Spleen (tissue), 11 donors: ENCODE measurements around the gene HK2. TPM values are rescaled to one million over a fixed set of nuclear protein-coding genes. Genes with fewer than 3 reads are reported as not detected.

Source experiments
- DNase-seq: peaks from one replicate; pipeline ENCODE4 v3.0.0-alpha.2; 2020
- H3K27ac ChIP-seq, 8 donors: fragments of 200-600 bp; sonication (generic) in 7 of 8; 1 replicate in 4 of 8; 2 replicates in 4 of 8; pipeline versions ENCODE4 v1.5.0 to v1.8.0; 2016 to 2021; ENCODE audit warnings: inconsistent platforms in 4 of 8, mild to moderate bottlenecking in 4 of 8, moderate library complexity in 1 of 8
- H3K27me3 ChIP-seq, 7 donors: fragments of 200-600 bp; sonication (generic) in 6 of 7; replicated peaks in 1 of 7; 1 replicate in 4 of 7; 2 replicates in 3 of 7; pipeline versions ENCODE4 v1.5.0 to v1.8.0; 2016 to 2021; ENCODE audit warnings: inconsistent platforms in 3 of 7, mild to moderate bottlenecking in 1 of 7
- H3K36me3 ChIP-seq, 6 donors: fragments of 200-600 bp; sonication (generic) in 5 of 6; 1 replicate in 4 of 6; 2 replicates in 2 of 6; pipeline versions ENCODE4 v1.5.0 to v1.8.0; 2016 to 2021; ENCODE audit warnings: inconsistent platforms in 2 of 6
- H3K4me1 ChIP-seq, 6 donors: fragments of 200-600 bp; sonication (generic) in 5 of 6; 1 replicate in 3 of 6; 2 replicates in 3 of 6; pipeline versions ENCODE4 v1.5.0 to v1.8.0; 2016 to 2021; ENCODE audit warnings: inconsistent platforms in 3 of 6
- H3K4me3 ChIP-seq, 8 donors: fragments of 200-600 bp; sonication (generic) in 7 of 8; 1 replicate in 4 of 8; 2 replicates in 4 of 8; pipeline versions ENCODE4 v1.5.0 to v1.8.0; 2016 to 2021; ENCODE audit warnings: inconsistent platforms in 4 of 8, mild to moderate bottlenecking in 4 of 8, moderate library complexity in 2 of 8
- H3K9me3 ChIP-seq, 8 donors: fragments of 200-600 bp; sonication (generic) in 7 of 8; 1 replicate in 4 of 8; 2 replicates in 4 of 8; pipeline versions ENCODE4 v1.5.0 to v1.8.0; 2016 to 2021; ENCODE audit warnings: inconsistent platforms in 4 of 8
- POLR2A ChIP-seq, 3 donors: fragments of 450-650 bp; IDR thresholded peaks; one replicate each; pipeline ENCODE4 v1.5.1; 2017; ENCODE audit warnings: antibody characterized with exemption in 3 of 3, mild to moderate bottlenecking in 1 of 3
- POLR2AphosphoS5 ChIP-seq, 3 donors: sonication (generic); formaldehyde crosslinking; IDR thresholded peaks; one replicate each; pipeline ENCODE4 v1.5.1; 2017; ENCODE audit warnings: antibody characterized with exemption in 3 of 3
- WGBS, 5 donors: extraction: QIAGEN DNeasy Blood & Tissue Kit in 3 of 5; methylation state at CpG; one replicate each; pipeline versions ENCODE4 v1.1.5 to v1.1.7; 2013 to 2018; 5-methylcytosine and 5-hydroxymethylcytosine counted together
- intact Hi-C: fragments of 100-400 bp; cut with DNase I; formaldehyde crosslinking; loops from one replicate; pipeline ENCODE4 v1.15.0; 2023; ENCODE audit warnings: low total_unique reads
- polyA plus RNA-seq, 3 donors: library from polyadenylated mRNA; stranded (reverse); fragments of 200-250 nt; gene quantifications; one replicate each; pipeline ENCODE4 v1.2.1, GENCODE V29; 2013
- total RNA-seq, 7 donors: library from RNA; depleted of rRNA in 3 of 7; stranded (reverse); fragments of >200 nt in 3 of 7; fragmentation: NEBNext Ultra II Directional in 4 of 7; extraction: Animal tissue kit (Norgen Biotek cat#: 25700) in 4 of 7; gene quantifications; one replicate each; pipeline versions ENCODE4 v1.1.0 to v1.2.1, GENCODE V29; 2016 to 2021
- TF ChIP-seq, protein P1 (sequence below), 11 experiments: fragments of 200-600 bp in 7 of 11; fragments of 450-650 bp in 4 of 11; sonication (generic) in 4 of 11; IDR thresholded peaks in 8 of 11; conservative IDR thresholded peaks in 3 of 11; 1 replicate in 7 of 11; 2 replicates in 4 of 11; pipeline versions ENCODE4 v1.4.0 to v1.8.0; 2016 to 2021; ENCODE audit warnings: antibody characterized with exemption in 11 of 11, inconsistent platforms in 4 of 11, mild to moderate bottlenecking in 1 of 11
- donor health status: healthy with polysubstance abuse.
- donor health status: DM: no; HTN: no; CAD: no; lungs with moderate emphysema.
- donor health status: DM: no; HTN: no; CAD: no.
- donor health status: Bipolar disorder and iron deficiency.
- donor health status: healthy.
- donor health status: DM: no; HTN: no; CAD: no.
- donor health status: DM: yes; HTN: yes; CAD: no.

The HK2 gene
- total and polyA plus RNA-seq, 10 donors = 4.8 to 67.8 (median 16.1) TPM

DNA sequence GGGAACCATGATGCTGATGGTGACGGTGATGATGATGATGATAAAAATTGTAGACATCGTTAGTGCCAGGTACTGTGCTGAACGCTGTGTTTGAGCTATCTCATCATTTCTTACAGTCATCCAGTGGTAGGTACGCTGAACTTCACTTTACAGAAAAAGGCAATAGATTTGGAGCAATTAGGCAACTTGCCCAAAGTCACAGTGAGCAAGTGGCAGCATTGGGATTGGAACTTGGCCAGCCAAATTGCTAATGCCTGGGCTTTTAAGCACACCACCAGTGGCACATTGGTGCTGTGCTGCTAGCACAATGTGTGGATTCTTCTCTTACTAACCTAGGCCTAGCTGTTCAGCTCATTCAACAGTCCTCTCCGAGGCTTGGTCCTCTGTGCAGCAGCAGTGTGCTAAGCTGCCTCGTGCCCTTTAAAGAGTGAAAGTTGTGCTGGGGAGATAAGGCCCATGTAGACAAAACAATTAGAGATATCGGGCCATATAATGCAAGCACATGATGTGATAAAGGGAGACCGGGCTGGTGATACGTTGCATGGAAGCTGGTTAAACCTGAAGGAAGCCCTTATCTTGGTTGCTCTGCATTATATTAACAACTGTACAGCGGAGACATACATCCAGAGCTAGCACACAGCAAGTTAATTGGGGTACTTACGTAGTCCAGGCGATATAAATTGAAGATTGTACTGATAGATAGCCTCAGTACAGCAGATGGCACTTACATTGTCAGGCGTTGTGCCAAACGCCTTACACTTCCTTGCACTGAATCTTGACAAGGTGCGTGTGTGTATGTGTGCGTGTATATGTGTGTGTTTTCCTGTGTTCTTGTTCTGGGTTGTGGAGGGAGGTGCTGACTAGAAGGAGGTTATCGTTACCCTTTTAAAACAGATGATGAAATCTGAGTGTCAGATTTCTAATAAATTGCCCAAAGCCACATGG lies 28.4 kb downstream of the HK2 start:
- peaks cover 0 to 3% (median 0%) of the 10 kb centered on the region in 6 donors for H3K36me3 ChIP-seq
- TF ChIP-seq, protein P1, sequence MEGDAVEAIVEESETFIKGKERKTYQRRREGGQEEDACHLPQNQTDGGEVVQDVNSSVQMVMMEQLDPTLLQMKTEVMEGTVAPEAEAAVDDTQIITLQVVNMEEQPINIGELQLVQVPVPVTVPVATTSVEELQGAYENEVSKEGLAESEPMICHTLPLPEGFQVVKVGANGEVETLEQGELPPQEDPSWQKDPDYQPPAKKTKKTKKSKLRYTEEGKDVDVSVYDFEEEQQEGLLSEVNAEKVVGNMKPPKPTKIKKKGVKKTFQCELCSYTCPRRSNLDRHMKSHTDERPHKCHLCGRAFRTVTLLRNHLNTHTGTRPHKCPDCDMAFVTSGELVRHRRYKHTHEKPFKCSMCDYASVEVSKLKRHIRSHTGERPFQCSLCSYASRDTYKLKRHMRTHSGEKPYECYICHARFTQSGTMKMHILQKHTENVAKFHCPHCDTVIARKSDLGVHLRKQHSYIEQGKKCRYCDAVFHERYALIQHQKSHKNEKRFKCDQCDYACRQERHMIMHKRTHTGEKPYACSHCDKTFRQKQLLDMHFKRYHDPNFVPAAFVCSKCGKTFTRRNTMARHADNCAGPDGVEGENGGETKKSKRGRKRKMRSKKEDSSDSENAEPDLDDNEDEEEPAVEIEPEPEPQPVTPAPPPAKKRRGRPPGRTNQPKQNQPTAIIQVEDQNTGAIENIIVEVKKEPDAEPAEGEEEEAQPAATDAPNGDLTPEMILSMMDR (IDR thresholded peaks at IDR 0.05 in 8 of 11, conservative IDR thresholded peaks at IDR 0.05 in 3 of 11) = no peak
- TF ChIP-seq POLR2A (IDR thresholded peaks at IDR 0.05) (no peak), POLR2AphosphoS5 (IDR thresholded peaks at IDR 0.05) (no peak)
- peaks cover 0 to 60% (median 10%) of the 10 kb centered on the region in 6 donors for H3K4me1 ChIP-seq
- DNase-seq = peak; percentile 12
- H3K9me3 ChIP-seq = no peaks in the 10 kb centered on the region
- H3K4me3 ChIP-seq = no peak overlapping the region
- intact Hi-C loops = no loop called here
- WGBS, 5 donors = 80 to 92% (median 87%) methylated on average over 17 of the region's 17 CpGs
- no peak overlapping the region for H3K27ac ChIP-seq
- no peaks in the 10 kb centered on the region for H3K27me3 ChIP-seq

DNA sequence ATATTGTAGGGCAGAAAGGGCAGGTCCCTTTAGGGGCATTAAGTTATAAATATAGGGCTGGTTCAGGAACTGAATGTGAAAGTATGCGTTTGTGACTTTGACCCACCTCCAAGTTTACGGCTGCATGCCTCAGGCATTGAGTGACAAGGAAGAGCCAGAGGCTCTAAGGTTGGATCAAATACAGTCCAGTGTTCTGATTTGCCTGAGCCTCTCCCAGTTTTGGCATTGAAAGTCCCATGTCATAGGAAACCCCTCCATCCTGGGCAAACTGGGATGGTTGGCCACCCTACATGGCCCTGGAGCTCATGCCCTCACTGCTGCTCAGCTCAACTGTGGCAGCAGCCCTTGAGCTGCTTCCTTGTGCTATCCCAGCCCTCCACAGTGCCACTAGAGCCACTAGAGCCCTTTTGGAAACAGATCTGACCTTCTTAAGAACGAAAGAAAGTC lies 29.9 kb downstream of the HK2 start:
- Histone ChIP-seq H3K4me3 (no peak overlapping the region), H3K9me3 (no peaks in the 10 kb centered on the region), H3K36me3 (peaks cover 0 to 17% (median 5%) of the 10 kb centered on the region in 6 donors), H3K4me1 (peaks cover 0 to 57% (median 14%) of the 10 kb centered on the region in 6 donors), H3K27ac (peak overlapping the region in 1 of 8 donors; percentile 37), H3K27me3 (no peaks in the 10 kb centered on the region)
- 65 to 79% (median 71%) methylated on average over 3 of the region's 3 CpGs for WGBS, 5 donors
- no peak for TF ChIP-seq POLR2A (IDR thresholded peaks at IDR 0.05)
- no peak for TF ChIP-seq POLR2AphosphoS5 (IDR thresholded peaks at IDR 0.05)
- TF ChIP-seq, protein P1 (IDR thresholded peaks at IDR 0.05 in 8 of 11, conservative IDR thresholded peaks at IDR 0.05 in 3 of 11) = no peak
- intact Hi-C loops = no loop called here
- no peak for DNase-seq

DNA sequence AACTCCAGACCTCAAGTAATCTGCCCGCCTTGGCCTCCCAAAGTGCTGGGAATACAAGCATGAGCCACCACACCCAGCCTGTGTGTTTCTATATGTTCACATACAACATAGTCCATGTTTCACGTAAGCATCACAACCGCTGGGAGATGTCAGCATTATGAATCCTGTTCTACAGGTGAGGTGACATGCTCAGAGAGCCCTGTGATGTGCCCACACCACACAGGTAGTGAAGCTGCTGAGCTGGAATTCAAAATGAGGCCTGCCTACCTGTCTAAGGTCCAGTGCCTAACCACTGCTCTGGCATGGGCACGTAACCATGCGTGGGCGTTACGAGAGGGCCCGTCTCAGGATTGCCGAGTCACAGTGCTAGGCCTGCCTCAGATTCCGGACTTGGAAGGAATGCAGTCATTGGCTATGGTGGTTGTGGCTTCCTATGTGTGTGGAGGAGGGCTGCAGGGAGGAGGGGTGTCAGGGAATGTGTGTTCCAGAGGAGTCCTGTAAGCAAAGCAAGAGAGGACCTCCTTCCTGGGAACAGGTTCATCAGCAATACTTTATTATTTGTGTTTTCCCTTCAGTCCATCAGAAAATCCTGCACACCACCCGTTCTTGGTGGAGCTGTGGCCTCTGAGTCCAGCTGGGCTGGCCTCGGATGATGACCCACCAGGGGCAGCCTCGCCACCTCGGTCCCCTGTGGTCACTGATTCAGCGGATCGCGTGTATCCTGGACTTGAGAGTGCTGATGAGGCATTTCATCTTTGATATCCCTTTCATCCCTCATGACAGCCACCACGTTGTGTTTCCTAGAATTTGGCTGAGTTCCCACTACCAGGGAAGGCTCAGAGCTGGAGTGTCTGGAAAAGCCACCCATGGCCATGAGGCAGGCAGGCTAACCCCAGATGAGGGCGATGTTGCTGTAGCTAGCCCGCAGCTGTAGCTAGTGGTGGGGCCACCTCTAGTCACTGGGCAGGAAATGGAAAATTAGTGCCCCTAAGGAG lies 31.1 kb downstream of the HK2 start:
- TF ChIP-seq, protein P1 (IDR thresholded peaks at IDR 0.05 in 8 of 11, conservative IDR thresholded peaks at IDR 0.05 in 3 of 11) = no peak
- TF ChIP-seq POLR2AphosphoS5 (IDR thresholded peaks at IDR 0.05) = no peak
- DNase-seq = no peak
- Histone ChIP-seq H3K36me3 (peaks cover 0 to 23% (median 5%) of the 10 kb centered on the region in 6 donors), H3K9me3 (no peaks in the 10 kb centered on the region), H3K27ac (no peak overlapping the region), H3K4me1 (peaks cover 0 to 67% (median 16%) of the 10 kb centered on the region in 6 donors), H3K4me3 (no peak overlapping the region), H3K27me3 (no peaks in the 10 kb centered on the region)
- intact Hi-C loops = no loop called here
- WGBS, 5 donors = 70 to 83% (median 79%) methylated on average over 17 to 20 of the region's 20 CpGs
